ENCODE results near the gene SORCS1.

GRCh38 chr10:106999118-106999707 lies 165.3 kb downstream of the SORCS1 start:
- no peak for TF ChIP-seq CTCF (IDR thresholded peaks at IDR 0.05)
- no peak for TF ChIP-seq EZH2 (IDR thresholded peaks at IDR 0.05; ENCODE audit: borderline replicate concordance, insufficient read depth, low read depth, low read length, poor library complexity, severe bottlenecking)
